HCT116 (cell line): ENCODE measurements around the gene ZNF333. TPM values are rescaled to one million over a fixed set of nuclear protein-coding genes. Genes with fewer than 3 reads are reported as not detected.
"Not testable (repeated sequence)": the region's sequence is repeated elsewhere in the genome, so short reads cannot be mapped to it uniquely, and the experiment has no call there.

ENCODE experiments used
- ATAC-seq: fragments of 200-7000 bp; cut with Tn5 transposase; 2 replicates; pipeline ENCODE4 v1.9.1; 2020; ENCODE audit warnings: mild to moderate bottlenecking, moderate library complexity
- BruUV-seq: library from RNA; stranded (reverse); fragments of 400-500 nt; replicated peaks from 2 replicates; lab custom pipeline; 2021; lab: Mats Ljungman, UMichigan
- CTCF ChIA-PET: fragments of 300-600 bp; sonication (Branson Sonifier 250); formaldehyde crosslinking; loops from one replicate; lab custom pipeline; 2021; ENCODE audit warnings: antibody characterized with exemption; lab: Charles Lee
- POLR2A ChIA-PET: fragments of 300-600, 350-600 bp; sonication (Branson Sonifier 250); formaldehyde crosslinking; loops from one replicate; lab custom pipeline; 2021; ENCODE audit warnings: antibody characterized with exemption; lab: Charles Lee
- RAD21 ChIA-PET, 2 experiments: fragments of 300-600 bp; sonication (Branson Sonifier 250); formaldehyde crosslinking; loops; one replicate each; lab custom pipeline; 2023; ENCODE audit warnings: low total read pairs in 2 of 2; ENCODE audit not compliant: uncharacterized antibody in 2 of 2, unreplicated experiment in 2 of 2, low non-redundant PET in 1 of 2; lab: Charles Lee
- DNase-seq: peaks from one replicate; pipeline ENCODE4 v3.0.0-alpha.2; 2010; ENCODE audit warnings: low read depth, low spot score
- H2AFZ ChIP-seq: fragments of 200-600 bp; shearing (Covaris generic), sonication (generic); 2 replicates; pipeline ENCODE4 v1.6.1; 2017; ENCODE audit warnings: low read depth, mixed run types, mixed read lengths, antibody characterized with exemption, low read length; ENCODE audit not compliant: poor library complexity, severe bottlenecking
- H3K27ac ChIP-seq: 2 replicates; pipeline ENCODE4 v1.5.1; 2012; ENCODE audit warnings: low read depth, low read length
- H3K27me3 ChIP-seq: fragments of 200-600 bp; sonication (generic); 2 replicates; pipeline ENCODE4 v1.6.1; 2016; ENCODE audit warnings: mixed run types, low read length, mixed read lengths; ENCODE audit not compliant: insufficient read depth
- H3K36me3 ChIP-seq, 2 experiments: fragments of 200-500 bp in 1 of 2; fragments of 200-600 bp in 1 of 2; sonication (Bioruptor generic) in 1 of 2; sonication (generic) in 1 of 2; 2 replicates each; pipeline versions ENCODE4 v1.5.1 to v1.6.1; 2014 to 2016; ENCODE audit warnings: low read length in 2 of 2, inconsistent platforms in 1 of 2, mixed read lengths in 1 of 2, mixed run types in 1 of 2; ENCODE audit not compliant: insufficient read depth in 2 of 2, control insufficient read depth in 1 of 2
- H3K4me1 ChIP-seq, 2 experiments: fragments of 200-600 bp in 1 of 2; sonication (generic) in 1 of 2; 2 replicates each; pipeline versions ENCODE4 v1.5.1 to v1.6.1; 2012 to 2017; ENCODE audit warnings: low read length in 2 of 2, inconsistent platforms in 1 of 2, mild to moderate bottlenecking in 1 of 2, mixed read lengths in 1 of 2, mixed run types in 1 of 2, moderate library complexity in 1 of 2; ENCODE audit not compliant: insufficient read depth in 2 of 2, control insufficient read depth in 1 of 2
- H3K4me2 ChIP-seq: fragments of 200-600 bp; sonication (generic); 2 replicates; pipeline ENCODE4 v1.6.1; 2017; ENCODE audit warnings: mixed run types, low read length, mixed read lengths
- H3K4me3 ChIP-seq, 2 experiments: fragments of 200-600 bp in 1 of 2; sonication (generic) in 1 of 2; replicated peaks in 1 of 2; 2 replicates each; pipeline ENCODE4 v1.5.1; 2011 to 2016; ENCODE audit warnings: low read length in 2 of 2, control low read depth in 1 of 2, low read depth in 1 of 2, mild to moderate bottlenecking in 1 of 2, mixed read lengths in 1 of 2, mixed run types in 1 of 2
- H3K79me2 ChIP-seq: fragments of 200-600 bp; sonication (generic); 2 replicates; pipeline ENCODE4 v1.6.1; 2017; ENCODE audit warnings: mild to moderate bottlenecking, mixed run types, low read length, moderate library complexity, mixed read lengths; ENCODE audit not compliant: insufficient read depth
- H3K9ac ChIP-seq: fragments of 200-600 bp; sonication (generic); 2 replicates; pipeline ENCODE4 v1.6.1; 2016; ENCODE audit warnings: low read length, mixed read lengths
- H3K9me2 ChIP-seq: fragments of 200-600 bp; sonication (generic), shearing (Covaris generic); 2 replicates; pipeline ENCODE4 v1.6.1; 2017; ENCODE audit warnings: mixed run types, mild to moderate bottlenecking, moderate library complexity; ENCODE audit not compliant: insufficient read depth
- H3K9me3 ChIP-seq, 2 experiments: fragments of 200-500 bp in 1 of 2; fragments of 200-600 bp in 1 of 2; sonication (Bioruptor generic) in 1 of 2; sonication (generic) in 1 of 2; 2 replicates each; pipeline ENCODE4 v1.6.1; 2014 to 2017; ENCODE audit warnings: low read length in 2 of 2, mixed read lengths in 2 of 2, inconsistent platforms in 1 of 2, low read depth in 1 of 2, mild to moderate bottlenecking in 1 of 2, mixed run types in 1 of 2, moderate library complexity in 1 of 2; ENCODE audit not compliant: control insufficient read depth in 1 of 2, insufficient read depth in 1 of 2
- H4K20me1 ChIP-seq: fragments of 200-600 bp; sonication (generic), shearing (Covaris generic); 2 replicates; pipeline ENCODE4 v1.6.1; 2017; ENCODE audit warnings: mixed run types, mild to moderate bottlenecking, moderate library complexity; ENCODE audit not compliant: insufficient read depth
- FOSL1 ChIP-seq: IDR thresholded peaks from 2 replicates; pipeline ENCODE4 v1.6.1; 2012; ENCODE audit warnings: low read depth
- TCF7L2 ChIP-seq: IDR thresholded peaks from 2 replicates; pipeline ENCODE4 v1.7.0; 2011; ENCODE audit warnings: borderline replicate concordance, inconsistent platforms; ENCODE audit not compliant: insufficient read depth, insufficient read length; ENCODE audit errors: extremely low read depth
- ZFX ChIP-seq: fragments of 450-650 bp; IDR thresholded peaks from 2 replicates; pipeline ENCODE4 v1.6.1; 2017
- ZNF274 ChIP-seq: fragments of 200-500 bp; sonication (Bioruptor generic); IDR thresholded peaks from 2 replicates; pipeline ENCODE4 v1.6.1; 2014; ENCODE audit warnings: mild to moderate bottlenecking, low read depth, low read length, inconsistent platforms
- intact Hi-C: fragments of 100-400 bp; cut with micrococcal nuclease; formaldehyde crosslinking; loops from 2 replicates; pipeline ENCODE4 v1.10.0; 2022
- total RNA-seq: library from RNA; stranded (reverse); gene quantifications from one replicate; pipeline ENCODE4 v1.2.1, GENCODE V29; 2021; ENCODE audit not compliant: unreplicated experiment

Gene ZNF333
- total RNA-seq, 1 experiment from 2014 or later: 9.2 TPM

DNA sequence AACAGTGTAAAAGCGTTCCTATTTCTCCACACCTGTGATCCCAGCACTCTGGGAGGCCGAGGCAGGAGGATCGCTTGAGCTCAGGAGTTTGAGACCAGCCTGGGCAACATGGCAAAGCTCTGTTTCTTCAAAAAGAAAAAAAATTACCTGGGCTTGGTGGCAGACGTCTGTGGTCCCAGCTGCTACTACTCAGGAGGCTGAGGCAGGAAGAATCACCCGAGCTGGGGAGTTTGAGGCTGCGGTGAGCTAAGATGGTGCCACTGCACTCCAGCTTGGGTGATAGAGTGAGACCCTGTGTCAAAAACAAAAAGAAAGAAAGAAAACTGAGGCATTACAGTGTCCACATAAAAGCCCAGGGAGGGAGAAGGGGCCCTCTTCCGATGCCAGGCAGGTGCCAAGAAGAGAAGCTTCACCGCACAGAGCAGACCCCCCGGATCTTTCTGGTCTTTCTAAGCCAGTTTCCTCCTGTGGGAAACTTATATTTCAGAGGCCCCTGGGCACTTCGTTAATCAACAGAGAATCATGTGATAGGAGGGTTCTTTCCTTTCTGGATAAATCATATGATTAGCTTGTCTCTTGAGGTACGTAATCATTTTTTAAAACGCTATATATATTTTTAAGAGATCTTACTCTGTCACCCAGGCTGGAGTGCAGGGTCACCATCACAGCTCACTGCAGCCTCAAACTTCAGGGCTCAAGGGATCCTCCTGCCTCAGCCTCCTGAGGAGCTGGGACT, 88.4 kb downstream of the ZNF333 start, which contains the start of gene ADGRE2:
ADGRE2 (minus strand) TSS at position 451 of the 736 bp plus-strand sequence. CDS start 1,804 bp downstream, outside the sequence.
- BruUV-seq, POLR2A ChIA-PET, H4K20me1 ChIP-seq, H3K4me1 ChIP-seq, RAD21 ChIA-PET, H3K4me3 ChIP-seq, ATAC-seq, H3K27me3 ChIP-seq, H3K9ac ChIP-seq, H3K4me2 ChIP-seq, intact Hi-C loops, H3K79me2 ChIP-seq, H2AFZ ChIP-seq, H3K9me2 ChIP-seq, H3K9me3 ChIP-seq, H3K36me3 ChIP-seq, H3K27ac ChIP-seq, DNase-seq: not testable (repeated sequence)
- CTCF ChIA-PET: interaction anchor here (1.6 kb wide), 1 partner anchor 204 kb away, joined by 5 read pairs; no protein-coding TSS in a partner anchor

DNA sequence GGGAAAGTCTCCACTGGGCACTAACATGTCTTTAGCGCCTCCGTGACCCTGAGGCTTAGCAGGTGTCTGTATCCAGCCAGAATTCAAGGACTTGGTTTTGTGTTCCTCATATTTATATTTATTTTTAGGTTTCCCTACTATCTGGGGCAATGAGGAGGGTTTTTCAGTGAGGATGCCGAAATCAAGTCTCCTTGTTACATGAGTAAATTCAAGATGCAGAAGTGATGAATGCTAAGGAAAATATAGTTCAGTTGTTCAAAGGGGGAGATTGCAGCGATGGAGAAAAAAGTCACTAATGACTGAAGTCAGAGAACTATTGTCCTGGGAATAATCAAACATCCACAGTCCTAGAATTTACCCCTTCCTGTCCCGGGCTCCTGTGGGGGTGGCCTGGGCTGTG, 89.3 kb downstream of the ZNF333 start:
- DNase-seq (no peak), ATAC-seq (no peak)
- Histone ChIP-seq H4K20me1 (no peaks in the 10 kb centered on the region), H3K9ac (no peak overlapping the region), H3K36me3 (no peaks in the 10 kb centered on the region), H3K9me2 (no peaks in the 10 kb centered on the region), H3K9me3 (no peaks in the 10 kb centered on the region), H2AFZ (no peak overlapping the region), H3K4me3 (no peak overlapping the region), H3K27me3 (no peaks in the 10 kb centered on the region), H3K4me2 (no peak overlapping the region), H3K4me1 (peaks cover 6 to 8% of the 10 kb centered on the region in 2 experiments; a peak in 3 of 4 replicates), H3K79me2 (0 out of 2 replicates have a peak, but pooled peaks cover 4% of the 10 kb centered on the region), H3K27ac (no peak overlapping the region)
- no peak for TF ChIP-seq ZFX
- TF ChIP-seq TCF7L2: no peak
- TF ChIP-seq FOSL1: no peak
- TF ChIP-seq ZNF274: no peak
- no TSS peak for BruUV-seq
- ChIA-PET POLR2A (no interaction called here), RAD21 (no interaction called here), CTCF (no interaction called here)
- intact Hi-C loops: no loop called here

DNA sequence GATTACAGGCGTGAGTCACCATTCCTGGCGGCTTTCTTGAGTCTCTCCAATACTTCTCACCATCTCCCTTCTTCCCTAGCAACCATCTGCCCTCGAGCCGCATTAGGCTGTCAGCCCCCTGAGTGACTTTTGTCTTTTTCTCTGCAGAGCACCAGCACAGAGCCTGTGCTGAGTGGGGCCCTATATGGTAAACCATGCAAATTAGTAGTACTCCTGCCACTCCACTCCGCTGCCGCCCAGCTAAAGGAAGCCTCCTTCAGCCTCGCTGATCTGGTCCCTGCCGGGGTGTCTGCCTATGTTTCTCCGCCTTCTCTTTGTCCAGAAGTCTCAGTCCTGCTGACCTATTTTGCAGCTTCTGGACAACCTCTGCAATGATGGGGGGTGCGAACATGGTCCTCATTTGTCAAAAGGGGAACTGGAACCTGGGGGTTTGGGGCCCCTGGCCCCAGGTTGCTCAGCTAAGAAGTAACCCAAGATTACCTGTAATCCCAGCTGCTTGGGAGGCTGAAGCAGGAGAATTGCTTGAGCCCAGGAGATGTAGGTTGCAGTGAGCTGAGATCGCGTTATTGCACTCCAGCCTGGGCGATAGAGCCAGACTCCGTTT, 90.9 kb downstream of the ZNF333 start:
- H3K9ac ChIP-seq, DNase-seq, H3K9me3 ChIP-seq, ATAC-seq, H3K79me2 ChIP-seq, intact Hi-C loops, H3K4me2 ChIP-seq, H2AFZ ChIP-seq, H3K27me3 ChIP-seq, H3K4me3 ChIP-seq, RAD21 ChIA-PET, H4K20me1 ChIP-seq, H3K27ac ChIP-seq, H3K36me3 ChIP-seq, BruUV-seq, H3K9me2 ChIP-seq: not testable (repeated sequence)
- H3K4me1 ChIP-seq: peaks cover 11 to 21% of the 10 kb centered on the region in 2 experiments; a peak in 3 of 4 replicates
- POLR2A ChIA-PET: interaction anchor here (0.7 kb wide), 1 partner anchor 376 kb away, joined by 3 read pairs; no protein-coding TSS in a partner anchor
- CTCF ChIA-PET: interaction anchor here (0.7 kb wide), 1 partner anchor 95 kb away, joined by 3 read pairs; no protein-coding TSS in a partner anchor
